DMS114 treated with DMSO at 0.1 percent for 48 hours (cell line): Measurements from ENCODE around the gene CRTAC1.

Source experiments
- DNase-seq: peaks from one replicate; lab custom pipeline; 2025; ENCODE audit not compliant: unreplicated experiment; lab: John Stamatoyannopoulos, UW

The CRTAC1 gene

GRCh38 chr10:97925308-97925938, 105.0 kb downstream of the CRTAC1 start:
- no peak for DNase-seq

DNA sequence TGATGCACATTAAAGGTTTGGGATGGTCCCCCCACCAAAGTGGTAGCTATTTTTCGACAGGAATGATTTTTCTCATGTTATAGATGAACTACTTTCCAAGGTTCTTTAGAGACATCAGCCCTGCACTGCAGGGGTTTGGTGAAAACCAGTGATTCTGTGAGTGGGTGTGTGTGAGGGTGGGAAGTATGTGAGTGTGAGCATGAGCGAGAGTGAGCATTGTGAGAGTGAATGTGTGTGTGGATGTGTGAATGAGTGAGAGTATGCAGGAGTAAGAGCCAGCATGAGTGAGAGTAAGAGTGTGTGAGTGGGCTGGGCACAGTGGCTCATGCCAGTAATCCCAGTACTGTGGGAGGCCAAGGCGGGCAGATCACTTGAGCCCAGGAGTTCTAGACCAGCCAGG, 105.7 kb downstream of the CRTAC1 start:
- DNase-seq, result no peak

DNA sequence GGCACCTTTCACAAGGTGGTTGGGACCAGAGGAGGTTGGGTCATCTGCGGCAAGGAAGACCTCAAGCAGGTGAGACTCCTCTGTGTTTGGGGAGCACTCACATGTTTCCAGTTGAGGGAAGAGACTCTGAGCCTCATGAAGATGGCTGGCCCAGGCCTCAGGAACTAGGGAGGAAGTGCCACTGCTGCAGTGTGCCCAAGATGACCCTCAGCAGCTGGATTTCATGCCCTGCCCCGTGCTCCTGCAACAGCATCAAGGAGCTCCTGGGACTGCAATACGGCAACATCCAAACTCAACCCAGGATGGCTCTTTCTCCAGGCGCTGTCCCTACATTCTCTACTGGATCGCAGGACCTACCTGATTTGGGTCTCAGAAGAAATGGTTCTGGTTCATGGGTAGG, 106.9 kb downstream of the CRTAC1 start:
- no peak for DNase-seq

DNA sequence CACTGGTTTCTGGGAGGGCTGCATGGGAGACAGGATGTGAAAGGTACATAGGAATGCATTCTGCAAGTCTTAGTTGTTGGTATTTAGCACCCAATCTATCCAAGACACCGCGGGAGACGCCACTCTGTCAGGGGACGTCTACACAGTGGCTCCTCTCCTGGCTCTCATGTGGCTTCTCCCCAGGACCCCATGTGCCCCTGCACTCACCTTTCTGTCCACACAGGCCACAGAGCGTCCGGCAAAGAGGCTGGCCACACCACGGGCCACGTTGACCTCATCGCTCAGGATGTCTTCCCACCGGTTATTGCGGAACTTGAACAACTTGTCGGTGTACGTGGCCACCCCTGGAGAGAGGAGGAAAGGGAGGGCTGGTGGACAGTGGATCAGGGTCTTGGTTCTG, 107.4 kb downstream of the CRTAC1 start:
- DNase-seq, result no peak

- no peak for DNase-seq
These were observed 108.2 kb downstream of the CRTAC1 start for GRCh38 chr10:97922022-97922758.

DNA sequence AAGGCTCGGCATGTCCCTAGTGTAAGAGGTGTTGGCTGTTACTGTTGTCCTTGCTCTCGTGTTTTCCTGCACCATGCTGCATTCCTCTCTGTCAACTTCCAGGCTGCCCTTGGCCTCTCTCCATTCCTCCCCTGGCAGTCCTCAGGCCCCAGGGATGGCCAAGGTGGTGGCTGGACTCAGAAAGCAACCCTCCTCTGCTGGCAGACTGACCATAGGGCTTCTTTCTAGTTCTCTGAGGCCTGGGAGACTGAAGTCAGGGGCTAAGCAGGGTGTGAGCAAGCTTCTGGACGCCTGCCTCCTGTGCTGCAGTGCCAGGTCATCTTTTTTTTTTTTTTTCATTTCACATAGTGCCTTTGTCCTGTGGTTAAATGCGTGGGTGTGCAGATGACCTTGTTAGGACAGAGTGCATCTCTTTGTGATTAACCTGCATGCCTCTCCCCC, 108.8 kb downstream of the CRTAC1 start:
- DNase-seq, result no peak

DNA sequence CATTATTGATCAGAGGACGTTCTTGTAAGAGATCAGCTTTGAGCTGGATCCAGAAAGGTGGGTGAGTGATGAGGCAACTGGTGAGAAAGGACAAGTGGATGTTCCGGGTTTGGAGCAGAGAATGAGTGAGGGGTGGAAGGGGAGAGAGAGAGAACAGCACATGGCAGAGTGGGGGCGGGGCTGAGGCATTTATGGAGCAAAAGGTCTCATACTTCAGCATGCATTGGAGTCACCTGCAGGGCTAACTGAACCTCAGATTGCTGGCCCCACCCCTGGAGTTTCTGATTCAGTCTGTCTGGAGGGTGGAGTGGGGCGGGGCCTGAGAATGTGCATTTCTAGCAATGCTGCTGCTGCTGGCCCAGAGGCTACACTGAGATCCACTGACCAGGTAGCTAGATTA, 109.6 kb downstream of the CRTAC1 start:
- DNase-seq, result no peak

GRCh38 chr10:97919012-97919411, 111.4 kb downstream of the CRTAC1 start:
- DNase-seq, result no peak

GRCh38 chr10:97916586-97916985, 113.8 kb downstream of the CRTAC1 start:
- DNase-seq, result no peak

- DNase-seq, result no peak
These were observed 114.9 kb downstream of the CRTAC1 start for GRCh38 chr10:97915346-97916131.

GRCh38 chr10:97914837-97915211, 115.6 kb downstream of the CRTAC1 start:
- peak; percentile 57 for DNase-seq

DNA sequence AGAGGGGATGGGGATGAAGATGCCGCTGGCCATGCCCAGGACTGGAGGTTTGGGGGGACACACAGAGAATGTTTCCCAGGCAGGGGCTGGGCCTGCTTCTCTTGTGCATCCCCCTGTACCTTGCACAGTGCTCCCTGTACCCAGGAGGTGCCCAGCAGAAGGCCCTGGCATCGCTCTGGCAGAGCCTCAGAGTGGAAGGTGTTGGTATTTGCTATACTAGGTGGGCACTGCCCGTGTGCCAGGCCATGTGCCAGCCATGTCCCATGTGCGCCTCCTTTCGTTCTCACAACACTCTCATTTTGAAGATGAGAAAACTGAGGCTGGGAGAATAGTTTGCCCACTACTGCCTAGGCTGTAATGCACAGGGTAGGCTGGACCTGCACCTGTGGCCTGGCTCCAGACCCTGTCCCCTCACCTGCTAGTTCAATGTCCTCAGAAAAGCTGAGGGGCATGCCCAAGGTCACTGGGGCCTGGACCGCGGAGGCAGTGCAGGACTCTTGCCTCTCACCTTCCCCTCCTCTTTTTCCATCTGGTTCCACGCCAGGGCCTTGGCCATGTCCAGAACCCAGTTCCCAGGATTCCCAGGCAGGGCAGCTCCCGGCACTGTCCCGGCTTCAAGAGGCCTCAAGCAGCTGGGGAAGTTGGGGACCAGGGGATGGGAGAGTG, 116.1 kb downstream of the CRTAC1 start:
- DNase-seq, result no peak

GRCh38 chr10:97913614-97914013, 116.8 kb downstream of the CRTAC1 start:
- DNase-seq, result no peak

GRCh38 chr10:97913193-97913592, 117.2 kb downstream of the CRTAC1 start:
- no peak for DNase-seq

GRCh38 chr10:97911217-97911616, 119.2 kb downstream of the CRTAC1 start:
- DNase-seq, result no peak

DNA sequence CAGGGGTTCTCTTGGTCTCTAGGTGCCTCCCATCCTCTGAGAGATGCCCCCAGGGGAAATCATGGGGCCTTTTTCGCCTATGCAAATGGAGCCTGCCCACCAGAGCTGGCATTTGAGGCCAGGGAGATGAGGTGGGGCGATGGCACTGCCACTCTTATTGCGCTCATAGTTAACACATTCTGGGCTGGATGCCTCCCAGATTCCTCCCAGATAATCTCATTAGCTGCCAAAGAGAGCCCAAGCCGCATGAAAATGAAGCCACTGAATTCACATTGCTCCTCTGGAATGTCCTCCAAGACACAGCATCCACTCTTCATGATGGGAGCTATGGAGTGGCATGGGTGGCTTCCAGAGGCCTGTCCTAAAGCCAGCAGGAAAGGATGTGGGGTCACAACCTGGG, 119.8 kb downstream of the CRTAC1 start:
- no peak for DNase-seq

- no peak for DNase-seq
These were observed 122.6 kb downstream of the CRTAC1 start for GRCh38 chr10:97907830-97908229.

DNA sequence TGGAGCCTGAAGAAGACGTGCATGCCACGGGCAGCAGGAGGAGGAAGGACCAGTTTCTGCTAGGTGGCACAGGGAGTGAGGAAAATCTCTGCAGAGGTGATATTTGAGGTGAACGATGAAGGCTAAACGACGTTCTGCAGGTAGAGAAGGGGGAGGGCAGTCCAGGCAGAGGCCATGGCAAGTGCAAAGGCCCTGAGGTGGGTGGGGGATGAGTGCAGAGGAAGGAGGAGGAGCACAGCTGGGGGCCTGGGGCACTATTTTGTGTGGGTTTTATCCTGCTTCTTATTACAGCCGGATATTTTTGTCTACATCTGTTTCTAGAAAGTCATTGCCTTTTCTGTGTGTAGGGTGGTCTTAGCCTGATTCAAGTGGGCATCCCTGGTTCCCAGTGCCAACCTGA, 123.2 kb downstream of the CRTAC1 start:
- DNase-seq, result no peak

- DNase-seq, result no peak
These were observed 125.1 kb downstream of the CRTAC1 start for GRCh38 chr10:97905276-97905675.

DNA sequence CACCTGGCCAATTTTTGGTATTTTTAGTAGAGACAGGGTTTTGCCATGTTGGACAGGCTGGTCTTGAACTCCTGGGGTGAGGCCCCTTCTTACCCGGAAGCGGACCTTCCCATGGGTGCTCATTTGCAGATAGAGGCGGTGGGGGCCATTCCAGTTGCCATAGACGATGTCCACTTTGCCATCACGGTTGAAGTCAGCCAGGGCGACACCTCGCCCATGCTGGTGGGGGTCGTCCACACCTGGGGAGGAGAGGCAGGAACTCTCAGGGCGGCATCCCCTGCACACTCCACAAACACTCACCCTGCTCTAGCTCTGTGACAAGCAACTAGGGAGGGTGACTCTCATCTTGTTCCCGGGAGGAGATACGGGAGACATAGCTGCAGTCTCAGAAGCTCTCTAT, 125.8 kb downstream of the CRTAC1 start:
- no peak for DNase-seq

DNA sequence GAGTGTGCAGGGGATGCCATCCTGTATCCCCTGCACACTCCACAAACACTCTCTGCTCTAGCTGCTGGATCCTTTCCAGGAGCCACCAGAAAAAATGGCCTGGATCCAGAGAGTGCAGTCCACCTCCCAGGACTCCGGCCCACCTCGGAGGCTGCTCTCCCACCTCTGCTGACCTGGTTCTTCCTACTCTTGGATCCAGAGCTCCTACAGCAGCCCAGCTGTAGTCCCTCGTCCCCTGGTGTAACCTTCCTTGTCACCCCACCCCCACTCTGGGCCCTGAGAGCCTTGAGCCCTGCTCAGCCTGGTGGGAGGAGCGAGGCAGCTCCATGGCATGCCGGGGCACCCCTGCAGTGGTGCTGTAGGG, 126.4 kb downstream of the CRTAC1 start:
- DNase-seq, result no peak
